K562 (cell line): Measurements from ENCODE around the gene TRMT10B. TPM values are rescaled to one million over a fixed set of nuclear protein-coding genes. Genes with fewer than 3 reads are reported as not detected.

Source experiments
- AFF1 ChIP-seq, 2 experiments: fragments of 450-650 bp; IDR thresholded peaks; 2 replicates each; pipeline ENCODE4 v1.6.1; 2018; ENCODE audit warnings: mild to moderate bottlenecking in 2 of 2, low read depth in 1 of 2; ENCODE audit not compliant: partially characterized antibody in 2 of 2
- ATF2 ChIP-seq: sonication (generic); formaldehyde crosslinking; IDR thresholded peaks from 2 replicates; pipeline ENCODE4 v1.8.1; 2022; ENCODE audit warnings: missing genetic modification reagents
- ATF3 ChIP-seq, 2 experiments: fragments of 450-650 bp in 1 of 2; sonication (generic) in 1 of 2; formaldehyde crosslinking in 1 of 2; IDR thresholded peaks in 1 of 2; conservative IDR thresholded peaks in 1 of 2; 2 replicates each; pipeline versions ENCODE4 v1.6.1 to v1.8.1; 2016 to 2023; ENCODE audit warnings: mild to moderate bottlenecking in 2 of 2, moderate library complexity in 2 of 2, inconsistent platforms in 1 of 2, missing genetic modification reagents in 1 of 2
- CHAMP1 ChIP-seq: fragments of 450-650 bp; IDR thresholded peaks from 2 replicates; pipeline ENCODE4 v1.6.1; 2016; ENCODE audit warnings: mild to moderate bottlenecking
- DIDO1 ChIP-seq: fragments of 450-650 bp; IDR thresholded peaks from 2 replicates; pipeline ENCODE4 v1.6.1; 2016; ENCODE audit warnings: low read depth, missing biosample characterization, missing genetic modification characterization
- EP300 ChIP-seq: IDR thresholded peaks from 2 replicates; pipeline ENCODE4 v1.6.1; 2012; ENCODE audit warnings: low read length, improper control_type of control experiment
- GATAD2A ChIP-seq: fragments of 450-650 bp; IDR thresholded peaks from 2 replicates; pipeline ENCODE4 v1.6.1; 2017
- GMEB1 ChIP-seq: fragments of 250-450 bp; sonication (Bioruptor Pico); IDR thresholded peaks from 2 replicates; pipeline ENCODE4 v1.4.0; 2020; ENCODE audit warnings: mild to moderate bottlenecking
- HNRNPK ChIP-seq: fragments of 200-400 bp; formaldehyde crosslinking; IDR thresholded peaks from one replicate; pipeline ENCODE4 v1.6.1; 2018; ENCODE audit warnings: mild to moderate bottlenecking, low read depth, low read length; ENCODE audit not compliant: poor library complexity, severe bottlenecking
- NCOR1 ChIP-seq: fragments of 450-650 bp; IDR thresholded peaks from 2 replicates; pipeline ENCODE4 v1.6.1; 2016; ENCODE audit warnings: mild to moderate bottlenecking, moderate library complexity
- NFIC ChIP-seq: fragments of 450-650 bp; IDR thresholded peaks from 2 replicates; pipeline ENCODE4 v1.6.1; 2017; ENCODE audit warnings: mild to moderate bottlenecking, inconsistent platforms
- NFRKB ChIP-seq: fragments of 450-650 bp; IDR thresholded peaks from 2 replicates; pipeline ENCODE4 v1.6.1; 2016; ENCODE audit warnings: low read depth
- NONO ChIP-seq, 2 experiments: fragments of 200-400 bp in 1 of 2; fragments of 450-650 bp in 1 of 2; formaldehyde crosslinking in 1 of 2; IDR thresholded peaks; 2 replicates each; pipeline ENCODE4 v1.6.1; 2017; ENCODE audit warnings: low read depth in 2 of 2, mild to moderate bottlenecking in 2 of 2, moderate library complexity in 2 of 2, low read length in 1 of 2
- RBM15 ChIP-seq: fragments of 200-400 bp; formaldehyde crosslinking; IDR thresholded peaks from 2 replicates; pipeline ENCODE4 v1.6.1; 2018; ENCODE audit warnings: mild to moderate bottlenecking, low read length, moderate library complexity; ENCODE audit not compliant: insufficient read depth
- SP2 ChIP-seq: IDR thresholded peaks from 2 replicates; pipeline ENCODE4 v1.6.1; 2011; ENCODE audit warnings: mild to moderate bottlenecking, low read depth, low read length, moderate library complexity; ENCODE audit not compliant: poor library complexity, severe bottlenecking; ENCODE audit errors: extremely low read depth
- ZSCAN32 ChIP-seq: fragments of 450-650 bp; formaldehyde crosslinking; IDR thresholded peaks from 2 replicates; pipeline ENCODE4 v1.4.0; 2020; ENCODE audit warnings: mild to moderate bottlenecking, moderate library complexity
- polyA plus RNA-seq, 8 experiments: library from polyadenylated mRNA; depleted of rRNA in 4 of 8; stranded (reverse) in 5 of 8; unstranded in 3 of 8; fragments of >200 nt; fragmentation: Nextera tagmentation in 2 of 8; fragmentation: Illumina TruSeq in 1 of 8; extraction: Ambion mirVana in 2 of 8; extraction: Trizol in 1 of 8; gene quantifications; 2 replicates each; pipeline versions ENCODE4 v1.2.1 to v1.2.3, GENCODE V29; 2011 to 2014; ENCODE audit warnings: inconsistent platforms in 1 of 8, missing spikeins in 1 of 8
- total RNA-seq, 7 experiments: library from RNA; depleted of rRNA in 6 of 7; stranded (reverse); fragments of >200 nt in 6 of 7; fragmentation: Illumina TruSeq in 2 of 7; extraction: Trizol in 2 of 7; gene quantifications; 2 replicates each; pipeline versions ENCODE4 v1.2.1 to v1.2.3, GENCODE V29; 2011 to 2021; ENCODE audit warnings: low replicate concordance in 1 of 7

TRMT10B gene
- total and polyA plus RNA-seq, 9 of the 15 experiments (the other 6 are each of a cell fraction or from before 2014, with no cell fraction given), result 2.9 to 13.4 (median 7.0) TPM

GRCh38 chr9:37800631-37801286, 47.2 kb downstream of the TRMT10B start, which contains the start of gene DCAF10 (continued):
- TF ChIP-seq CHAMP1, result peak; percentile 92
- peak; percentile 73 for TF ChIP-seq GMEB1 (CRISPR knock-in tag)
- TF ChIP-seq NONO (IDR thresholded peaks at IDR 0.05; ENCODE audit: low read depth in 2 of 2, low read length in 1 of 2), result peak in 1 of 2 experiments; percentile 81; a peak in 2 of 4 replicates
- TF ChIP-seq RBM15, result no peak
- TF ChIP-seq ZSCAN32 (CRISPR knock-in tag), result no peak
- peak; percentile 67 for TF ChIP-seq NCOR1
- TF ChIP-seq DIDO1 (tag), result peak; percentile 97
- TF ChIP-seq GATAD2A, result peak; percentile 95
- TF ChIP-seq NFIC, result peak; percentile 75
- peak; percentile 37; the same call in 1 of the 2 replicates for TF ChIP-seq ATF3 (IDR thresholded peaks at IDR 0.05)
- TF ChIP-seq ATF3 (CRISPR knock-in tag; conservative IDR thresholded peaks at IDR 0.05), result no peak
- TF ChIP-seq SP2, result no peak
- TF ChIP-seq EP300, result peak; percentile 72
- TF ChIP-seq NFRKB, result 0 out of 2 replicates have a peak, but pooled peaks have one; percentile 3
- no peak for TF ChIP-seq AFF1 (IDR thresholded peaks at IDR 0.05; ENCODE audit: low read depth in 1 of 2, partially characterized antibody in 2 of 2)
- peak; percentile 73 for TF ChIP-seq HNRNPK
- 0 out of 2 replicates have a peak, but pooled peaks have one; percentile 53 for TF ChIP-seq ATF2
